Activated T-cell treated with anti-CD3 and anti-CD28 coated beads, Interleukin-2, amount 50 U/mL, for 1 hour (primary cell): ENCODE results near the gene PNKD.

Experiments used
- DNase-seq: peaks from one replicate; pipeline ENCODE4 v3.0.0-alpha.2; 2020

Gene PNKD

DNA sequence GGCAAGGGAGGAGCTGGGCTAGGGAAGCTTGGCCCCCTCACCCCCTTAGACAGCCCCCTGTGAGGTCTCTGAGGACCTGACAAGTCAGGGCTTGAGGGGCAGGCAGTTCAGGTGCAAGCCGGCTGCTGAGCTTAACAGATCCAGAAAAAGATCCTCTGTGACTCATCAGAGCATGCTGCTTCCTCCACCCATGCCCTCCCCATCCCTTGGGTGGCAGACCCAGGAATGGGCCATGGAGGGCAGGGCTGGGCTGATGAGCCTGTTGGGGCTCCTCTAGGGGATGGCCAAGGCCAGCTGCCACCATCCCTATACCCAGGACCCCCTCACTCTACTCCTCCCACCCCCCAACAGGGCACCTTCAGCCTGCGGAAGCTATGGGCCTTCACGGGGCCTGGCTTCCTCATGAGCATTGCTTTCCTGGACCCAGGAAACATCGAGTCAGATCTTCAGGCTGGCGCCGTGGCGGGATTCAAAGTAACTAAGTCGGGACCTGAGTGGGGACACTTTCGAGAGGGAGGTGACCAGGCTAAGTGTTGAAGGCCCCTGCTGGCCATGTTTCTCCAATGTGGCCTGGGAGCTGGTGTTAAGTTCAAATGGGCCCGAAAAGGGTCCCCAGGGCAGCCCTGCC, 113.7 kb downstream of the PNKD start:
- no peak for DNase-seq

DNA sequence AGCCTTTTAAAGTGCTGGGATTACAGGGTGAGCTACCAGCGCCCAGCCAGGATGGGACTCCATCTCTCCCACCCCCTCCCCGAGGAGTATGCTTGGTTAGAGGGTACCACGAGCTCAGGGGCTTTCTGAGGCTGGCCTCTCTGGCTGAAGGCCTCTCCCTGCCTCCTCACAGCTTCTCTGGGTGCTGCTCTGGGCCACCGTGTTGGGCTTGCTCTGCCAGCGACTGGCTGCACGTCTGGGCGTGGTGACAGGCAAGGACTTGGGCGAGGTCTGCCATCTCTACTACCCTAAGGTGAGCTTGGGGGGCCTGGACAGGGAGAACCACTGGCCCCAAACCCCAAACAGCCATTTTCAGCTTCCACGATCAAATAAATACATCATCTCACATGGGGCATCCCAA, 114.7 kb downstream of the PNKD start:
- DNase-seq = no peak

DNA sequence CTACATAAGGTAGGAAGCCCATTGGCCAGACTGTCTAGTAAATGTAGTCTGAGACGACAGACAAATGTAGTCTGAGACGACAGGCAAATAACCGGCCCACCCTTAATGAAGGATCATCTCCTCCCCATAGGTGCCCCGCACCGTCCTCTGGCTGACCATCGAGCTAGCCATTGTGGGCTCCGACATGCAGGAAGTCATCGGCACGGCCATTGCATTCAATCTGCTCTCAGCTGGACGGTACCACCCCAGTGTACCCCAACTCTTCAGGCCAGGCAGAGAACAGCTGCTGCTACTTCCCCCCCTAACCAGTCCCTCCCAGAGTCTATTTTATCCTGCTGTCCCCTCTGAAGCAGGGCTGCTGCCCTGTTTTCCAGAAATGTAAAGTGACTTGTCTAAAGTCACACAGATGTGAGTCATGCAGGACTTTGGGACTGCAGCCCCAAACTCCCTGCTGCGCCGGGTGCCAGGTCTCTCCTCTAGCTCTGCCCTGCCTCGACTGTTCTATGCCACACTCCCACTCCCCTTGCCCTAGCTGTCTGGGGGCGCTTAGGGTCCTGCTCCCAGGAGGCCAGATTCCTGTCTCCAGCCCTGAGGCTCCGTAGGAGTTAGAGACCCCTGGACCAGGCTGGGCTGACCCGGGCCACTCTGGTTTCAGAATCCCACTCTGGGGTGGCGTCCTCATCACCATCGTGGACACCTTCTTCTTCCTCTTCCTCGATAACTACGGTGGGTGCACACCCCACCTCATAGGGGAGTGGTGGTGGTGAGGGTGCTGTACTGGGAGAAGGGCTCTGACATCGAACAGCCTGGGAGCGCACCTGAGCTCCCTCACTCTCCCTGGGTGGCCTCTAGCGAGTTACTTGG, 116.4 kb downstream of the PNKD start:
- no peak for DNase-seq

DNA sequence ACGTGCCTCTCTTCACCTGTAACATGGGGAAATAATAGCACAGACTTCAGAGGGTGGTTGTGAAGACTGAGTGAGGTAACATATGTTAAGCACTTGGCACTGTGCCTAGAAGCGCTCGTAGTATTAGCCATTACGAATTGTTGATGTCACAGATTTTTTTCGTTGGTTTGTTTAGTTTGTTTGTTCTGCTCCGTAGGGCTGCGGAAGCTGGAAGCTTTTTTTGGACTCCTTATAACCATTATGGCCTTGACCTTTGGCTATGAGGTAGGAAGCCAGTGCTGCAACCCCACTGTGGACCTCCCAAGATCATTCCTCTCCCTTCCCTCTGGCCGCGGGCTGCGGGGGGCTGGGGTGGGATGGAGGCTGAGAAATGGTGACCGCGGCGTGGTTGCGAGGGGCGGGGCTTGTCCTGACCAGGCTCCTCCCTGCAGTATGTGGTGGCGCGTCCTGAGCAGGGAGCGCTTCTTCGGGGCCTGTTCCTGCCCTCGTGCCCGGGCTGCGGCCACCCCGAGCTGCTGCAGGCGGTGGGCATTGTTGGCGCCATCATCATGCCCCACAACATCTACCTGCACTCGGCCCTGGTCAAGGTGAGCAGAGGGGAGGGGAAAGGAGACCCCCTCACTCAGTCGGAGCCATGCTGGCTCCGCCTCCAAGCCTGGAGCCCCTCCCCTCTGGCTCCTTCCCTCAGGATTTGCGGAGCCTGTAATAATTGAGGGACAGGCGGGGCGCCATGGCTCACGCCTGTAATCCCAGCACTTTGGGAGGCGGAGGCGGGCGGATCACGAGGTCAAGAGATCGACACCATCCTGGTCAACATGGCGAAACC, 117.3 kb downstream of the PNKD start:
- DNase-seq = peak; percentile 36

DNA sequence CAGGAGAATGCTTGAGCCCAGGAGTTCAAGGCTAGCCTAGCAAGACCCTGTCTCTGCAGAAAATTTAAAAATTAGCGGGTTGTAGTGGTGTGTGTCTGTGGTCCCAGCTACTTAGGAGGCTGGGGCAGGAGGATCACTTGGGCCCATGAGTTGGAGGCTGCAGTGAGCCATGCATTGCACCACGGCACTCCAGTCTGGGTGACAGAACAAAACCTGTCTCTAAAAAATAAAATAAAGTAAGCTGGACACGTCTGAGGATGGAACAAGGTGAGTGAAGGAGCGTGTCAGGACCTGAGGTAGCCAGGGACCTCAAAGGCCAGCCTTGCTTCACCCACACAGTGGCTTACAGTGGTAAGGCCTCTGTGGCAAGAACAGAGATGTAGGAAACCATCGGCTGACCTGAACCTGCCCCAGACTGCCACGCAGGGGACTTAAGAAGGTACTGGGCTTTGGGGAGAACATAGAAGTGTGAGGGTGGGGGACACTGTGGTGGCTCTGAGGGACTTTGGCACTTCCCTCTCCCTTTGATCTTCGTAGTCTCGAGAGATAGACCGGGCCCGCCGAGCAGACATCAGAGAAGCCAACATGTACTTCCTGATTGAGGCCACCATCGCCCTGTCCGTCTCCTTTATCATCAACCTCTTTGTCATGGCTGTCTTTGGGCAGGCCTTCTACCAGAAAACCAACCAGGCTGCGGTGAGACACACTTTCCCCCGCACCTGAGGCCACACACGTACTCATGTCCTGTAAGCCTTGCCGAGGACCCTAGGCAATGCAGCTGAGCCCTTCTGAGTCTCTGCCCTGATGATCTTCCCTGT, 119.2 kb downstream of the PNKD start:
- no peak for DNase-seq

DNA sequence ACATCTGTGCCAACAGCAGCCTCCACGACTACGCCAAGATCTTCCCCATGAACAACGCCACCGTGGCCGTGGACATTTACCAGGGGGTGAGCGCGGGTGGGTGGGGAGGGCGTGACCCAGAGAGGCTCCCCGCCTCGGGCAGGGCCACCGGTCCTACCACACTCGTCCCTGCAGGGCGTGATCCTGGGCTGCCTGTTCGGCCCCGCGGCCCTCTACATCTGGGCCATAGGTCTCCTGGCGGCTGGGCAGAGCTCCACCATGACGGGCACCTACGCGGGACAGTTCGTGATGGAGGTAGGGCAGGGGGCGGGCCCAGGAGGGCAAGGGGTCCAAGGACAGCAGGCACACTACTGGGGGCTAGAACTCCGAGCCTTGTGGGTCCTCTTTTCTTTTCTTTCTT, 120.9 kb downstream of the PNKD start:
- DNase-seq = no peak

DNA sequence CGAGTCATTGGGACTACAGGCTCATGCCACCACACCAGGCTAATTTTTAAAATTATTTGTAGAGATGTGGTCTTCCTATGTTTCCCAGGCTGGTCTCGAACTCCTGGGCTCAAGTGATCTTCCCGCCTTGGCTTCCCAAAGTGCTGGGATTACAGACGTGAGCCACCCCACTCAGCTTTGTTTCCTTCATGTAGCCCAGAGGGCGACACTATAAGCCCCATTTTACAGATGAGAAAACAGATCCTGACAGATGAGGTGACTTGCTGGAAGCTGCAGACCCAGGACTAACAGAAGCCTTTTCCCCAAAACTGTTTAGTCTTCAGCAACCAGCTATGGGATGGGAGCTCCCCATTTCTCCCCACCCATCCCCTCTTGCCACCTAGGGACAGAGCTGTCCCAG, 122.1 kb downstream of the PNKD start:
- DNase-seq = no peak

DNA sequence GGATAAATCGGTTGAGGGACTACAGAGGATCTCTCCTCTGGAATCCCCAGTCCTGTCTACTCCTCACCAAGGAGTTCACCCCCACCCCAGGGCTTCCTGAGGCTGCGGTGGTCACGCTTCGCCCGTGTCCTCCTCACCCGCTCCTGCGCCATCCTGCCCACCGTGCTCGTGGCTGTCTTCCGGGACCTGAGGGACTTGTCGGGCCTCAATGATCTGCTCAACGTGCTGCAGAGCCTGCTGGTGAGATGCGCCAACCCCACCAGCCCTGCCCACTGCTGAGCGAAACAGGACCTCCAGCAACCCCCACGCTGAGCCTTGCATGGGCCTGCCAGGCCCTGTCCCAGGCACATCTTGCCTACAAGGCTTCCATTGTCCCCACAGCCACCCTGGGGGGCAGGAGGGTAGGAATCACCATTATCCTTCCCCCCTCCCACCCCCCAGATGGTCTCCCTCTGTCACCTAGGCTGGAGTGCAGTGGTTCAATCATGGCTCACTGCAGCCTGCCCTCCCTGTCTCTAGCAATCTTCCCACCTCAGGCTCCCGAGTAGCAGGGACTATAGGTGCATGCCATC, 122.7 kb downstream of the PNKD start:
- DNase-seq = no peak

DNA sequence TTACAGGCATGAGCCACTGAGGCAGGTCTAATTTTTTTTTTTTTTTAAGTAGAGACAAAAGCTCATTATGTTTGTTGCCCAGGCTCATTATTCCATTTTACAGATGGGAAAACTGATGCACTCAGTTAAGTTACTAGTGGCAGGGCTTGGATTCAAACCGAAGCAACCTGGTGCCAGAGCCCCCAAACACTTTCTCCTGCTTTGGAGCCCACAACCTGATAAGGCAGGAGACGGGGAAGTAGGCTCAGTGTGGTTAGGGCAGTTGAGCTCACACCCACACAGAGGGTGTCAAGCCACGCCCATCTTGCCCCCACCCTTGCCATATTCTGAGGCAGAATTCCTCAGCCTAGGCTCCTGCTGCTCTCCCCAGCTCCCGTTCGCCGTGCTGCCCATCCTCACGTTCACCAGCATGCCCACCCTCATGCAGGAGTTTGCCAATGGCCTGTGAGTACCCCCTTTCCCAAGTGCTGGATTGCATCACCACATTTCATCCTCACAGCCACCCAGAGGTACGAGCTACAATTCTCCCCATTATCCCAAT, 123.5 kb downstream of the PNKD start:
- no peak for DNase-seq

DNA sequence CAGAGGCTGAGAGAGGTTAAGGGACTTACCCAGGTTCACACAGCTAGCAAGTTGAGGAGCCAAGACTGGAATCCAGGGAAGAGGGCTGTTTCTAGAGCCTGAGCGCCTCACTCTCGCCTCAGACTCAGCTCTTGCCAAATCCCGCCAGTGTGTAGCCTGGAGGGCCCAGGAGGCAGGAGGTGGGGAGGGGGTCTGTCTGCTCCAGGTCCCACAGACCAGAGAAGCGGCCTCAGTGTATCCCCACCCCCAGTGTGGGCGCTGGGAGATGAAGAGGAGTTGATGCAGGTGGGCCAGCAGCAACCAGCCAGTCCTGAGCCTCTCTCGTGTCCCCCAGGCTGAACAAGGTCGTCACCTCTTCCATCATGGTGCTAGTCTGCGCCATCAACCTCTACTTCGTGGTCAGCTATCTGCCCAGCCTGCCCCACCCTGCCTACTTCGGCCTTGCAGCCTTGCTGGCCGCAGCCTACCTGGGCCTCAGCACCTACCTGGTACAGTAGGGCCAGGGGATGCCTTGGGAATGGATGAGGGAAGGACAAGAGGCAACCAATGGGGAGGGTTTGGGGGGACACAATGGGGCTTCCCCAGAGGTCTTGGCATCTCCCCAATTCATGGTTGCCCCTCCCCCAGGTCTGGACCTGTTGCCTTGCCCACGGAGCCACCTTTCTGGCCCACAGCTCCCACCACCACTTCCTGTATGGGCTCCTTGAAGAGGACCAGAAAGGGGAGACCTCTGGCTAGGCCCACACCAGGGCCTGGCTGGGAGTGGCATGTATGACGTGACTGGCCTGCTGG, 124.2 kb downstream of the PNKD start:
- no peak for DNase-seq

DNA sequence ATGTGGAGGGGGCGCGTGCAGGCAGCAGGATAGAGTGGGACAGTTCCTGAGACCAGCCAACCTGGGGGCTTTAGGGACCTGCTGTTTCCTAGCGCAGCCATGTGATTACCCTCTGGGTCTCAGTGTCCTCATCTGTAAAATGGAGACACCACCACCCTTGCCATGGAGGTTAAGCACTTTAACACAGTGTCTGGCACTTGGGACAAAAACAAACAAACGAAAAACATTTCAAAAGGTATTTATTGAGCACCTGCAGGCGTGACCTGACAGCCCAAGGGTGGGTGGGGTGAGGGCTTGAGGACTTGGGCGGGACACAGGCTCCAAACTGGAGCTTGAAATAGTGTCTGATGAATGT, 124.7 kb downstream of the PNKD start:
- no peak for DNase-seq

DNA sequence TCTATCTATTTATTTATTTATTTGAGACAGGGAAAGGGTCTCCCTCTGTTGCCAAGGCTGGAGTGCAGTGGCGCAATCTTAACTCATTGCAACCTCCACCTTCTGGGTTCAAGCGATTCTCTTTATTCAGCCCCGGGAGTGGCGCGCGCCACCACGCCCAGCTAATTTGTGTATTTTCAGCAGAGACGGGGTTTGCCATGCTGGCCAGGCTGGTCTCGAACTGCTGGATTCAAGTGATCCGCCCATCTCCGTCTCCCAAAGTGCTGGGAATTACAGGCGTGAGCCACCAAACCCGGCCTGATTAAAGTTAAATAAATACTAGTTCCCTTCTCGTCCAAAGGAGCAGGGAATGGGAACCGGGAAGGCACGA, 125.1 kb downstream of the PNKD start:
- no peak for DNase-seq

DNA sequence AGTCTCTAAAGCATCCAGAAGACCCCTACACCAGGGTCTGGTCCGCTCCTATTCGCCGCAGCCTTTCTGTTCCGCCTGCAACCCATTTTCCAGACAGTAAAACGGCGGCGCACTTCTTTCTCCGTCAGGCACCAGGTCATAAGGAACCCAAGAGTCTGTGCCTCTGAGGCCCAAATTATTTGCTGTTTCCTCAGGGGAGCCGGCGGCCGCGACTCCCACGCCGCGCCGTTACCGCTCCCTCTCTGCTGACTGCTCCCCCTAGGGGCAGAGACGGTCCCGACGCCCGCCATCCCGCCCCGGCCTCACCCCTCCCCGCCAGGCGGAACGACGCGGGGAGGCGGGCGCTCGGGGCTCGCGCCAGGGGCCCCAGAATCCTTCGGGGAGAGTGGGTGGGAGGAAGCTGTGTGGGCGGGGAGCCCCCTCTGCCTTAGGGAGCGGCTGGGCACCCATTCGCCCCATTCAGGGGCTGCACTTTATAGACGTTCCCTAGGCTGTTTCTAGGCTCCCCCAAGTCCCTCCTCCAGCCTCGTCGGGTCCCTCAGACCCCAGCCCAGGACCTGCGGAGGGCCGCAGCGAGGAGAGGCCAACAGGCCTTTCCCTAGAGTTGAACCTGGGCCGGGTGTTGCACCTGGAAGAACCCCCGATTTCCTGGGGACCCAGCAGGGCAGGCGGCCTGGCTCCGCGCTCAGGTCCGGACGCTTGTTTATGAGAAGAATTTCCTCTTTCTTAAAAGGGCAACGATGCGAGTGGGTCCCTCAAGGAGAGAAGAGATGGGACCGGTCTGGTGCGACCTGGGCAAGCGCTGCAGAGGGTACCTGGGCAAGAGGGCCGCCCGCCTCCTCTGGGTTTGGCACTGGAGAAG, 125.7 kb downstream of the PNKD start:
- DNase-seq = peak; percentile 95
